Measurements from ENCODE around the gene ABCC1. TPM values are rescaled to one million over a fixed set of nuclear protein-coding genes. Genes with fewer than 3 reads are reported as not detected.

ABCC1 gene
- total and polyA plus RNA-seq, 2 donors from 2014 or later = 4.6 to 29.7 TPM

- Histone ChIP-seq H3K9ac (ENCODE audit: low read length in 3 of 3) (no peak overlapping the region), H3K27ac (ENCODE audit: low read depth in 2 of 2, low read length in 2 of 2) (no peak overlapping the region), H3K9me3 (ENCODE audit: control insufficient read depth in 2 of 3, insufficient read depth in 1 of 3, low read length in 3 of 3) (no peaks in the 10 kb centered on the region), H3K4me1 (ENCODE audit: control insufficient read depth in 2 of 3, insufficient read depth in 2 of 3, low read depth in 1 of 3, low read length in 3 of 3) (peaks cover under 1 to 3% (median under 1%) of the 10 kb centered on the region in 3 donors), H3K36me3 (ENCODE audit: control insufficient read depth in 2 of 3, insufficient read depth in 3 of 3, low read length in 3 of 3) (no peaks in the 10 kb centered on the region), H3K27me3 (ENCODE audit: control insufficient read depth, insufficient read depth, low read length) (no peaks in the 10 kb centered on the region), H3K4me3 (ENCODE audit: low read length in 3 of 3) (no peak overlapping the region)
- TF ChIP-seq CTCF (IDR thresholded peaks at IDR 0.05; ENCODE audit: borderline replicate concordance, extremely low read depth, insufficient read depth) = no peak
- intact Hi-C loops (cut with DNase I) = no loop called here
- FAIRE-seq = no peak
- no peak for DNase-seq
Observed at GRCh38 chr16:16001596-16002255, 52.3 kb downstream of the ABCC1 start.

- Histone ChIP-seq H3K27ac (ENCODE audit: low read depth in 2 of 2, low read length in 2 of 2) (no peak overlapping the region), H3K36me3 (ENCODE audit: control insufficient read depth in 2 of 3, insufficient read depth in 3 of 3, low read length in 3 of 3) (no peaks in the 10 kb centered on the region), H3K9ac (ENCODE audit: low read length in 3 of 3) (no peak overlapping the region), H3K4me3 (ENCODE audit: low read length in 3 of 3) (no peak overlapping the region), H3K27me3 (ENCODE audit: control insufficient read depth, insufficient read depth, low read length) (no peaks in the 10 kb centered on the region), H3K9me3 (ENCODE audit: control insufficient read depth in 2 of 3, insufficient read depth in 1 of 3, low read length in 3 of 3) (no peaks in the 10 kb centered on the region), H3K4me1 (ENCODE audit: control insufficient read depth in 2 of 3, insufficient read depth in 2 of 3, low read depth in 1 of 3, low read length in 3 of 3) (no peaks in the 10 kb centered on the region)
- no peak for DNase-seq
- intact Hi-C loops (cut with DNase I) = no loop called here
- TF ChIP-seq CTCF (IDR thresholded peaks at IDR 0.05; ENCODE audit: borderline replicate concordance, extremely low read depth, insufficient read depth) = no peak
- FAIRE-seq = no peak
Observed at GRCh38 chr16:16003719-16004313, 54.4 kb downstream of the ABCC1 start.

- intact Hi-C loops (cut with DNase I) = no loop called here
- Histone ChIP-seq H3K9ac (ENCODE audit: low read length in 3 of 3) (no peak overlapping the region), H3K27ac (ENCODE audit: low read depth in 2 of 2, low read length in 2 of 2) (no peak overlapping the region), H3K27me3 (ENCODE audit: control insufficient read depth, insufficient read depth, low read length) (no peaks in the 10 kb centered on the region), H3K9me3 (ENCODE audit: control insufficient read depth in 2 of 3, insufficient read depth in 1 of 3, low read length in 3 of 3) (no peaks in the 10 kb centered on the region), H3K4me3 (ENCODE audit: low read length in 3 of 3) (no peak overlapping the region), H3K36me3 (ENCODE audit: control insufficient read depth in 2 of 3, insufficient read depth in 3 of 3, low read length in 3 of 3) (no peaks in the 10 kb centered on the region), H3K4me1 (ENCODE audit: control insufficient read depth in 2 of 3, insufficient read depth in 2 of 3, low read depth in 1 of 3, low read length in 3 of 3) (no peaks in the 10 kb centered on the region)
- FAIRE-seq = no peak
- TF ChIP-seq CTCF (IDR thresholded peaks at IDR 0.05; ENCODE audit: borderline replicate concordance, extremely low read depth, insufficient read depth) = no peak
- peak in 1 of 5 donors; percentile 40 for DNase-seq
Observed at GRCh38 chr16:16004314-16004749, 54.9 kb downstream of the ABCC1 start.

All from kidney (tissue), 14 donors.